Gastrocnemius medialis (tissue), 4 donors: ENCODE data around the gene ZC3H12D.
"Not testable (repeated sequence)": the region's sequence is repeated elsewhere in the genome, so short reads cannot be mapped to it uniquely, and the experiment has no call there.

Experiments used
- CTCF ChIP-seq, 5 experiments: fragments of 450-650 bp in 3 of 5; fragments of 200-600 bp in 2 of 5; sonication (generic) in 2 of 5; IDR thresholded peaks in 4 of 5; conservative IDR thresholded peaks in 1 of 5; 1 replicate in 4 of 5; 2 replicates in 1 of 5; pipeline ENCODE4 v1.5.1; 2016 to 2019; ENCODE audit warnings: antibody characterized with exemption in 5 of 5, mild to moderate bottlenecking in 3 of 5, moderate library complexity in 3 of 5
- POLR2A ChIP-seq, 2 donors: fragments of 450-650 bp; IDR thresholded peaks; one replicate each; pipeline ENCODE4 v1.6.1; 2017; ENCODE audit warnings: antibody characterized with exemption in 2 of 2, mild to moderate bottlenecking in 2 of 2, moderate library complexity in 2 of 2

GRCh38 chr6:149494810-149495209, 10.0 kb upstream of the ZC3H12D start:
- not testable (repeated sequence) for TF ChIP-seq CTCF (IDR thresholded peaks at IDR 0.05 in 4 of 5, conservative IDR thresholded peaks at IDR 0.05 in 1 of 5); POLR2A (IDR thresholded peaks at IDR 0.05)
